ENCODE results near the gene FMN1.

Gene FMN1

DNA sequence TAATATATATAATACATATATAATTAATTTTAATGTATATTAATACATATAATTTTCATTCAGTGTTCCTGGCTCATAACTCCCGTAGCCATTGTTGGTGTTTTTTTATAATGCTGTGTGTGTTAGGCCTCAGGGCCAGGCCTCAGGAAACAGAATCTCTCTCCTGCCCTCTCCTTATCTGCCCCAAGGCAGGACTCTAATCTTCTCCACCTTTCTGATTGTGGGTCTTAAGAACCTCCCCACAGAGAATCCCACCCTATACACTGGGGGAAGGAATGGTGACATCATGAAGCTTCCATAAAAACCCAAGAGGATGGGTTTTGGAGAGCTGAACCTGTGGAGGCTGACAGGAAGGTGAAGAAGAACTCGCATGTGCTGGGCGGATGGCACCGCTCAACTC, 4.0 kb upstream of the FMN1 start:
- DNase-seq = no peak

DNA sequence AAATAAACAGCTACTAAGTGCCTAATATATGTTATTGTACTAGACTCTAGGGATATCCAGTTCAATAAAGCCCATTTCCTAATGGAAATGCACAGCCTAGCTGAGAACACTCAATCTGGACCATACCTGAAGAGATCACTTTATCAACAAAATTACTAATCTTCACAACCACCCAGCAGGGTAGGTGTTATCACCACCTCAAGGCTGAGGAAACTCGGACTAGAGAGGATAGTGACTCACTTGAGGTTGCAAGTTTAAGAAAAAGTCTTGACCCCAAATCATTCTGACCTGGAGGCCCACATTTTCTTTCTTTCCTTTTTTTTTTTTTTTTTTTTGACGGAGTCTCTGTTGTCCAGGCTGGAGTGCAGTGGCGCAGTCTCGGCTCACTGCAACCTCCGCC, 3.1 kb upstream of the FMN1 start:
- no peak for DNase-seq

DNA sequence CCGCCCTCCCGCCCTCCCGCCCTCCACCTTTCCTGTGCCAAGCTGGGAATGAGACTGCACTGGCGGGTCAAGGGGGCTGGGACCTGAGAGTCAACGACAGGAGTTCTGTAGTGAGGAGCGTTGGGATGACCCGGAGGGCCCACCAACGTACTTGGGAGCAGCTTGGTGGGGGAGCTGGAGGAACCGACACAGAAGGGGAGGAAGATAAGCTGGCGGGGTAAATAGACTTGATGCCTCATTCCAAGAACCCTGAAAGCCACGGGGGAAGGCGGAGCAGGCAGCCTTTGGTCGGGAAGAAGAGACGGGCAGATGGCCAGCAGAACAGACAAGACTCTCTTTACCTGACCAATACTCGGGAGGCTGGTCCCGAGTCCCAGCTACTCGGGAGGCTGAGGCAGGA, 277 bp downstream of the FMN1 start:
- no peak for DNase-seq

DNA sequence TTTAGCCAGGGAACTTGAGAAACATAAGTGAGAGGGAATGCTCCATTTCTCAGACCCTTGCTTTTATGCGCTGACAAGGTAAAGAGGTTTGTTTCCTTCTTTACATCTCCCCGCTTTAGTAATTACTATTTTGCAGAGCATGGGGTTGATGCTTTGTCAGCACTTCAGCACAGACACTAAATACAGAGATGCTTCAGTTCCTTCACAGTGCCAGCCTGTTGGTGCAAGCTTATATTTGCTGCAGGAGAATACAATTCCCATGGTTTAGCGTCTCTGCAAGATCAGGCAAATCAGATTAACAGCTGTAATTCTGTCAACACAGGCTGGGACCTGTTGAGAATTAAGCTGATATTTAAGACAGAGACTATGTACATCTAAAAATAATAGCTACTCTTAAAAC, 2.9 kb downstream of the FMN1 start:
- DNase-seq = no peak

DNA sequence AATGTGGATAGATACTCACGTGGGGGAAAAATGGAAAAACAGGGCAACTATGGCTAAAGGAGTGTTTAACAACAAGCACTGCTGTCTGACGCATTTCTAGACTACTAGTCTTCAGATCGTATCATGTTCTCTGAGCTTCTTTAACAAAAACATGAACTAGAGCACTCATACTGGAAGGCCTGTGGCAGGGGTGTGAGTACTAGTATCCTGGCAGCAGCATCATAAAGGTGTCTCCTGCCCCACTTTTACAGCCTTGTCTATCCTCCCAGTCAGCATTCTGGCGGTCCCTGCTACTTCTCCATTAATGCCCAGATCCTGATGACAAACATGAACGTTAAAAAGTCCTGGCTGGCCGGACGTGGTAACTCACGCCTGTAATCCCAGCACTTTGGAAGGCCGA, 4.0 kb downstream of the FMN1 start:
- DNase-seq = no peak

DNA sequence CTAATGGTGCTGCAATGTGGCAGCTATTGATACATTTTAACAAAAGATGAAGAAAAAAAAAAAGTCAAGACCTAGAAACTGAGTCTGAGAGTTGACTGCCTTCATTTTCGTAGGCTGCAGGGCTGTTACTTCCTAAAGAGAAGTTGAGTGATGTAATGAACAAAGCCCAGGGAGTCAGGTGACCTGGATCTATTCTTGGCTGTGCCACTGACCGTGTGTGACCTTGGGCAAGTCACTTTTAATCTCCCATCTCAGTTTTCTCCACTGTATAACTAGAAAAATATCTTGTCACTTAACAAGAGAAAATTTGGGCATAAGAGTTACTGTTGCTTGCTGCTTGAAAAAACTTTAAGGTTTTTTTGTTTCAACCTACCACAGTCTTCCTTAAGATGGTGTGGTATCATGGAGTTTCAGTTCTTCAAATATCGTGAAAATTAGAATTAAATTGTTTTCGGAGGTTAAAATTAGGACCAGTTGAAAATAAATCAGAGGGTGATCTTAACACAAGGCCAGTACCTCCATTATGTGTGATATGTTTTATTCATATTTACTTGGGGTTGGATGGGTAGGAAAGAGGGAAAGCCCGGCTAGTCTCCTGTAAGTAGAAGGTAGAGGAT, 5.8 kb downstream of the FMN1 start:
- peak; percentile 61 to 70 for DNase-seq

DNA sequence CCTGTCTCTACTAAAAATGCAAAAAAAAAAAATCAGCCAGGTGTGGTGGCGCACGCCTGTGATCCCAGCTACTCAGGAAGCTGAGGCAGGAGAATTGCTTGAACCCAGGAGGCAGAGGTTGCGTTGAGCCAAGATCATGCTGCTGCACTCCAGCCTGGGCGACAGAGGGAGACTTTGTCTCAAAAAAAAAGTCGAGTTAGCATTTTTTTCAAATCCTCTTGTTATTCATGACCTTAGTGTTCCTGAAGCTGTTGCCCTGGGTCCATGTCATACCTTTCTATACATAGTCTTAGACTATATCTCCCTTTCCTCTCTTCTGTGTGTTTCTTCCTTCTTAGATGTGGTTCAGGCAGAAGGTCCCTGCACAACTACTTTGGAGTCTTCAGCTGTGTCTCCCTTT, 6.4 kb downstream of the FMN1 start:
- DNase-seq = no peak

DNA sequence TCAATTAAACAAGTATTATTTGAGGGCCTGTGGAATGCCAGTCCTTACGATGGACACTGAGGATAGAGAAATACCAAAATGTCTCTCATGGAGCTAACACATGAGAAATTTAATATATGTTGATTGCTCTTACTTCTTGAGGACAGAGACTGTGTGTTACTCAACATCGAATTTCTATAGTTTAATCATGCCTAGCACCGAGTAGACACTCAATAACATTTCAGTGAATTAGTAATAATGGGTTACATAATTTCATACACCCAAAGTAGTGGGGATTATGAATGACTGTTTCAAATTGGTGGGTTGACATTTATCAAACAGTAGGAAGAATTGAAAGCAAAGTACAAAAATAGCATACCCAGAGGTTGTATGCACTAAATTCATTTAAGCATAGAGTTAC, 11.2 kb downstream of the FMN1 start:
- no peak for DNase-seq

DNA sequence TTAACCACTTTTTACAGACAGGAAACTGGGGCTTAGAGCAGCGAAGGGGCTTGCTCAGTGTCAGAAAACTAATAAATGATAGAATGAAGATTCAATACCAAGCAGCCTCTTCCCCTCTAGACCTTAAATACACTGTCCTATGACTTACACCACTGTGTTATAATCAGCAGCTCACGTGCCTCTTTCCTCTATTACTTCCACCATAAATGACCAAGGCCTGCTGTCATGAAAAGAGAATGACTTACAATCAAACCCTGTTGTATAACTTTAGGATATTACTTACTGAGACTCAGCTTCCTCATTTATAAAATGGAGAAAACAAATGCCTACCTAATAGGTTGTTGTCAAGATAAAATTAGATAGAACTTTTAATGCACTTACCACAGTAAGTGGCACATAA, 11.6 kb downstream of the FMN1 start:
- DNase-seq = peak; percentile 30 to 59

DNA sequence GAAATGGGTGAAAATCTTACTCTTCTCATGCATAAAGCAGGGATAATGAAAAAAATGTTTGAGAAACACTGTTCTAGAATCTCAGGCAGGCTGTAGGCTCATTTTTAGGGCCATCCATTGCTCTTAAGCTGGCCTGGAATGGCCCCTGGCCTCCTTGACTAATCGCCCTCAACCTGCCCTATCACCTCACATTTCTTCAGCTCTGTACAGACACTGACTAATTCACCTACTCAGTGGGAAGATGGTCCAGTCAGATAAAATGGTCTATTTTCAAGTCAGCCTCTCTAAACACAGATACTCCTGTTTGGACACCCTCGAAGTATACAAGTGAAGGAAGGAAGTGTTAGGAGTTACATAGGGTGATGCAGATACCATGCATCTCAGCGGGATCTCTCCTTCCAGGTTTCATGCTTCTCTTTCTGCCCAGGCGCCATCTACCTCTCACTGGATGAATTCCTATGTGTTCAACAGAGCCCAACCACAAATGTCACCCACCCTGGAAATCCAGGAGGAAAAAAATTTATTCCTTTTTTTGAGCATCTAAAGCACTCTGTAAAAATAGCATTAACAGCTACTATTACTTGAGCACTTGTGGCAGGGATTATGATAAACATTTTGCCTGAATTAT, 12.1 kb downstream of the FMN1 start:
- DNase-seq = no peak

DNA sequence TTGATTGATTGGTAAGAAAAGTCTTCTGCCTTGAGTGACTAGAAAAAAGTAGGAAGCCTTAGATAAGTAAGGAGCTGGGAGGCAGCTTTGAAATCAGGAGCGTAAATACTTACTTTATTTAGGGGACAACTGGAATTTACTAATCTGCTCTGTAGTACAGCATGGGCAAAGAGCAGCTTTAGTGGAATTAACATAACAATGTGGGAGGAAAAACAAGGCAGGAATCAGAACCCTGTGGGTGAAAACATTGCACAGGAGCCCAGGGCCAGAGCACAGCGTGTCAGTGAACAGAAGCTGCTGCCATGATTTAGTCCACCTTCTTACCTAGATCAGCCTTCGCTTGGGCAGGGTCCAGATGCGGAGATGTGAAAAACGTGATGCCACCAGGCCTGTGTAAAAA, 14.6 kb downstream of the FMN1 start:
- DNase-seq = no peak

DNA sequence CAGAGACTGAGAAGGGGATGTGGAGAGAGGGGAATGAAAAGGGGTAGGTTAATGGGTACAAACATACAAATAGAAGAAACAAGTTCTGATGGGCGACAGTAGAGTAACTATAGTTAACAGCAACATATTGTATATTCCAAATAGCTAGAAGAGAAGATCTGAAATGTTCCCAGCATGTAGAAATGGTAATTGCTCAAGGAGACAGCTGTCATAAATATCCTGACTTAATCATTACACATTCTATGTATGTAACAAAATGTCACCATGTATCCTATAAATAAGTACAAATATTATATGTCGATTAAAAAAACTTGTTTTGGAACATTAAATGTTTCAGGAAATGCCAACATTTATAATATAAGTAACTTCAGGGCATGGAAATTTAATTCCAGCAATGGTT, 23.3 kb downstream of the FMN1 start:
- no peak for DNase-seq

DNA sequence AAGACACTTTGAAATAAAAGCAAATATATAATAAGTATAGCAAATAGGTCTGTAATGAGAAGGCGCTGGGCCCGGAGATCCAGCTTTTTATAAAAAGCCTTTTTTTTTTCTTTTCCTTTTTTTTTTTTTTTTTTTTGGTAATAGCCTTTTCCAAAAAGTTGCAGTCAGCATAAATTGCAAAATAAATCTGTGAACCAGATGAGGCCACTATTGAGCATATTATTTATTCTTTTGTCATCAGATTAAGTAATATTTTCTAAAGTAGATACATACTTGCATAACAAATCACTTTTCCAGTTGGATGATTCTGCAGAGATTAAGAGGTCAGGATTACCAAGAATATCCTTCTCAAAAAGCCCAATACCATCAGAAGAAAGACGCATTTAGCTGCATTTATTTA, 24.9 kb downstream of the FMN1 start:
- DNase-seq = no peak

DNA sequence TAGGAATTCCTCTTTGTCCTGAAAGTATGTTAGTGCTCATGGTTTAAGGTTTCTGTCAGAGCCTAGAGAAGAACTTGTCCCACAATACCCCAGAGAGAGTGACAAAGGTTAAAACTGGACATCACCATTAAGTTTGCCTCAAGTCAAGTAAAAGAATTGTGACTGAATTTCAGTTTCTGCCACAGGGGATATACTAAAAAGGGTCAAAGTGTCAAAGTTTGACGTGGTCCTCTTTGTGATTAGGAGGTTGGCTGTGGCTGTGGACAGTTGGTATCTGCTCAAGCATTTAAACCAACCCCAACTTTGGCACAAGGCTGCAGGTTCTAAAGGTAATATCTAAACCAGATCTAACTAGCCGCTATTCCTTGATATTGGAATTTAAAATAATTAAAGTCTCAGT, 26.1 kb downstream of the FMN1 start:
- no peak for DNase-seq

DNA sequence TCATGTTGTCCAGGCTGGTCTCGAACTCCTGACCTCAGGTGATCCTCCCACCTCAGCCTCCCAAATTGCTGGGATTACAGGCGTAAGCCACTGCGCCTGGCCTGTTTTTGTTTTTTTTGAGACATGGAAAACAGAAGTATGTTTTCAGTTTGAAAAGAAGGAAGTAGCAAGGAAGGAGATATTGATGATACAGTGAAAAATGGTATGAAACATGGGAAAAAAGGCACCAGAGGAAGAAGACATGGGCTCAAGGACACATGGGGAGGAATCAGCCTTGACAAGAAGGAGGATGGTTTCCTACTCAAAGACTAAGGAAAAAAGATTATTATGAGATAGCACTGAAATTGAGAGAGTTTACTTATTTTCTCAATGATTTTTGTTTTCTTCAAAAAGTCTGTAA, 30.7 kb downstream of the FMN1 start:
- DNase-seq = no peak

DNA sequence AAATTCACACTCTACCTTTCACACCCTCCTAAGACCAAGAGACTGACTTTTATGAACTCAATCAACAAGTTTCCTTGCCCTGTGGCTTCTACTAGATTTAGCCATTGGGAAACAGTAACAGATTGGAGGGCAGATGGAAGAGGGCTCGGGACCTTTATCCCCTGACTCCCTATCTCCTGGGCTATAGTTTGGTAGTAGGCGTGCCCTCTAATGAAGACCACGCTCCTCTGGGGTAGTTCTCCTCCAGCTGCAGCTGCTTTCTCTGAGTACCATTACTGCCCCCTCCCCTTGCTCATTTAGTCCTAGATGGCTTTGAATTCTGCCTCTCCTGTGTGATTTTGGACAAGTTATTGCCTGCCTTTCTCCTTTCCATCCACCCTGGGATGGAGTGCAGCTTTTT, 33.3 kb downstream of the FMN1 start:
- no peak for DNase-seq

DNA sequence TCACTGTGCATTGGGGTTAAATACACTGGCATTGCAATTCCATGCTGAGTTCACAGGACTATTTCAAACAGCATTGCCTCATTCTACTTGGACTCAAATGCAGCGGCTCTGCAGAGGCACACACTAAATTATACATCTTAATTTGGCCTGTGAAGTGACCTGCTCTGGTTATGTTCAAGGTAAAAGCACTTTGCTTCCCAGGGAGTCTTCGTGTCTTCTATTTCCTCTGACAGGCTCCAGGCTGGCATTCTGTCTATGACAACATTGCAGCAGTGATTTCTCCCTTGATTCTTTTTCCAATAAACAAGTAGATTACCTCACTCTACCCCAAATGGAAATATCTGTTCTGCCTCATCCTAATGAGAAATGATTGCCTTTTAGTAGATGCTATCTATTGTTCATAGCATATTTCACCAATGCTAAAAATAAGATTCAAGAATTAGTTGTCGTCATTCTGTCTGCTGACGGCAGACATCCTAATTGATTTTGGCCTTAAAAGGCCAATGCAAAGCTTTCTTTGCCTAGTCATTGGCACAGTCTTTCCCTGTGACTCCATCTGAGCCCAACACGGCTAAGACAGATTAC, 33.8 kb downstream of the FMN1 start:
- no peak for DNase-seq

DNA sequence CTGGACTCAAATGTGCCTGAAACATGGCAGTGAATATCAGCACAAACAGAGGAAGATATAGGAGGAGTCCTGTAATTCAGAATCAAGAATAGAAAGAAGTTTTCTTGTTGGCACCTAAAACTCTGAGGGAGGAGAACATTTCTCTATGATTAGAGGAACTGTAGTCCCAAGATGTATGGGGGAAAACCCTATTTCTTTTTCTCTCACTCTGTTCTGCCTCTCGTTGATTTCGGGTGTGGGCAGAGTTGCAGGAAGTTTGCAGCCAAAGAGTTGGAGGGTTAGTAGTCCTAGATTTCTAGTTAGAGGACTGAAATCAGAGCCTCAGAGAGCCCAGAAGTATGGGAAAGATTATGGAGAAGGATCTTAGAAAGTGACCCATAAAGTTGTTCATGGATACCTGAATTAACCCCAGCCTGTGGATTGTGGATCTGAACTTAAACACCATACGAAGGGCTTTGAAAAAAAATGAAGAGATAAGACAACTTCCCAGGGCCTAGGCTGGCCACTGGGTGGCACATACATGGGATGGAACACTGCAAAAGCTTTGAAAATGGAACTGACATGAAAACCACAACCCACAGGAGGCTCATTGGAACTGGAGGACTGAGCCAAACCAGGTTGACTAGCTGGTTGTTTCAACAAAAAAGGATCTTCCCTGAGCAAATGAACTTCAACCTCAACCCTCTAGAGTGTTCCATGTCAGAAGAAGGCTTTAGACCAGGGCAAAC, 34.6 kb downstream of the FMN1 start:
- DNase-seq = peak; percentile 60 to 70

DNA sequence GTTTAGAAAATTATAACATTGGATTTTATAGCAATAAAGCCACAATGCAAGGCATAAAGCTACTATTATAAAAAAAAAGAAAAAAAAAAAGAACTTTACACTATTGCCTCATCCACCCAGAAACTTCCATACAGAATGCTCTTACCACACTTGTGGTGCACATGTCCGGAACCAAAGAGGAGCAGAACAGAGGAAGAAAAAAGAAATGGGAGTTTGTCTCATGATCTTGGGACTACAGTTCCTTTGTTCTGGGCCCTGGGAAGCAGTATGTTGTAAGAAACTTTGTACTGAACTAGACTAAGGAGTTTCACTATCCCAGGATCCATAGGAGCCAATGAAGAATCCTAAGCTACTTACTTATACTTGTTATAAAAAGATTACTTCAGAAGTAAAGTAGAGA, 36.1 kb downstream of the FMN1 start:
- DNase-seq = peak; percentile 77 to 94

DNA sequence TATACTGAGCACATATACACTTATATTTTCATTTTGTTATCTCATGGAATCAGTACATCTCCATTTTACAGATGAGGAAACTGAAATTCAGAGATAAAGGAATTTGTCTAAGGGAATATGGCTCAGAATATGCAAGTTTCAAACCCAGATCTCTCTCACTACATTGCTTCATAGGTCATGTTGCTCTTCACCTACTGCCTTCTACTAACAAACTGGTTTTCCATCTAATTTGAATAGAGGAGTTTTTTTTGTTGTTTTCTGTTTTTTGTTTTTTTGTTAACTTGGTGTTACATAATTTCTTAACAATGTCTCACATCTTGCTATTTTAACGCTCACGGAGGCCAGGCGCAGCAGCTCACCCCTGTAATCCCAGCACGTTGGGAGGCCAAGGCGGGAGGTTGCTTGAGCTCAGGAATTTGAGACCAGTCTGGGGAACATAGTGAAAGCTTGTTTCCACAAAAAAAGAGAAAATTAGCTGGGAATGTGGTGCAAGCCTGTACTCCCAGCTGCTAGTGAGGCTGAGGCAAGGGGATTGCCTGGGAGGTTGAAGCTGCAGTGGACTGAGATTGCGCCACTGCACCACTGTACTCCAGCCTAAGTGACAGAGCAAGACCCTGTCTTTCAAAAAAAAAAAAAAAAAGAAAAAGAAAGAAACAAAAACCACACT, 37.0 kb downstream of the FMN1 start:
- peak; percentile 62 to 88 for DNase-seq

DNA sequence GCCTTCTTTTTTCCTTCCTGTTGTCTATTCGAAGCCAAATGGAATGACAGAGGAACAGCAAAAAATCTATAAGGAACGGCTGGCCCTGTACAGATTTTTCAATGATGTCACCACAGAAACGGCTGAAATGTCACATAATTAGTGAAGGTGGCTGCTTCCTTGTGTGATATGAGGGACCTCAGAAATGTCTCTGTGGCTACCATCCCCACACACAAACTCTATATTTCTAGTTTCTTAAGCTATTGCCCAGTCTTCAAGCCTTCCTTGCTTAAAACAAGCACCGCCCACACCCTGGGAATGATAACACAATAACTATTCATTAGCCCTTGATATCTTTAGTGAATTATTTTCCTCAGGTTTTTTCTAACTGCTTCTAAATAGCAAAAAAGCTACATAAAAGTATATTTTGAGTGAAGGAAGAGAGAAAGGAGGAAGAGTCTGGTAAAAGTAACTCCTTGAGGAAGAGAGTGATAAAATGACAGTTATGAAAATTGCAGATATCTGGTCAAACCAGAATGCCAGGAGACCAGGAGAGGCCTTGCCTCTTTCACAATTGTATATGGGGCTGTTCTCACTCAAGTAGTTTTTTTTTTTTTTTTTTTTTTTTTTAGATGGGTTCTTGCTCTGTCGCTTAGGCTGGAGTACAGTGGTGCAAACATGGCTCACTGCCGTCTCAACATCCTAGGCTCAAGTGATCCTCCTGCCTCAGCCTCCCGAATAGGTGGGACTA, 38.7 kb downstream of the FMN1 start:
- peak; percentile 33 to 46 for DNase-seq

DNA sequence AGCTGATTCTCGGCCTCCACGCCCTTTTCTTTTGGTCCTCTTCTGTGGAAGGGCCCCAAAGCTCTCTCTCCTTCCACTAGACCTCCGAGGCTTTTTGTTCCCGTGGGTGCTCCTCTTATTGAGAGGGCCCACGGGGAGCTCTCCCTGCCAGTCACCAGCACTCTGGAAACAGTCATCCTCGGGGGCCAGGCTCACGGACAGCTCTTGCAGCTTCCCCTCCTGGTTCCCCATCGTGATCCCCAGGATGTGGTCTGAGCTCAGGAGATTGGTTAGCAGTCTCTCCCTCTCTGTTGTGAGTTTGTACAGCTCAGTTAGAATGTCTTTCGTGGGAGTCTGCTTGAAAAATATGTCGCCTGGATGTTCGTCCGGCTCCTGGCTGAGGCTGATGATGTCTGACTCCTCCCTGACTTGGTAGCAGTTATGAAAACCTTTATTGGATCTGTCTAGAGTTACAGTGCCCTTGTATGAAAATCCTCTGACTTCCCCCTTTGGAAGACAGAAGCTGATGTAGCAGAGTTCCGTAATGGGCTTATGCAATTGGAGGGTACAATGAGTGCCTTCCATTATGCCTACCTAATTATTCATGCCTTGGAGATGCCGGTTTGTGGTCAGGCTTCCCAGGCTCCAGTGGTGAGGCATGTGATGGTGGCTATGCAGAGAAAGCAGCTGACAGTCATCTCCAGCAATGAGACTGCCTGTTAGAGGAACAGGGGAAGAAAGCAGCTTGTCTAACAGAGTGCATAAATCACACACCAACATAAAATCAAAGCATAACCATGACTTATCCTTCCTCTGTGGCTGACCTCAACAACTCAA, 40.0 kb downstream of the FMN1 start:
- DNase-seq = peak; percentile 90 to 99
